ENCODE results near the gene PRRX2.

The PRRX2 gene

DNA sequence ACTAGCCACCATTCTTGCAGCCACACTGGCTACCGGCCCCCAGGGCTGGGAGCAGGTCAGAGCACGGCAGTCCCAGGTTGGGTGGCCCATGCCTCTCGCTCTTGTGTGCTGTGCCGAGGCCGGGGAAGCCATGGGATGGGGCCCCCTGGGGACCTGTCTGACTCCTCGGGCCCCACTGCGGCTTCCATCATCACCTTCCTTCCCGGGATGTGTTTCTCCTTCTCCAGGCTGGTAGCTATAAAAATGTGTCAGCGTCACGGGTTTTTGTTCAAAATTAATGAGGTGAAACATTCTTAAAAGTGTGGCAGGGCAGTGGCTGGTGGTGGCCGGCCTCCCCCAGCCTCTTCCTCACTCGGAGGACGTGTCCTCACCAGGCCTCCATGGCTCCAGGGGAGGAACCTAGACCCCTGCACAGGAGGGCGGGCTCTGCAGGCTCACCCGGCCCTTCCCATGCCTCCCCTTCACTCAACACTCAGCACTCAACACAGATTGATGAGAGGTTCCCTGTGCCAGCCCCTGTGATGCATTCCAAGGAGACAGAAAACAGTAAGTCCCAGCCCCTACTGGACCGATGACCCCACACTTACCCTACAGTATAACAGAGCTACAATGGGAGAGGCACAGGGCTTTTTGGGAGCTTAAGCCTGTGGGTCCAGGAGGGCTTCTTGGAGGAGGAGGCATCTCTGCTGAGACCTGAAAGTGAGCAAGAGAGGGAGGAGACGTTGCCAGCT is 44.2 kb downstream of the PRRX2 start:
- no peak for DNase-seq (ENCODE audit: low read depth)

DNA sequence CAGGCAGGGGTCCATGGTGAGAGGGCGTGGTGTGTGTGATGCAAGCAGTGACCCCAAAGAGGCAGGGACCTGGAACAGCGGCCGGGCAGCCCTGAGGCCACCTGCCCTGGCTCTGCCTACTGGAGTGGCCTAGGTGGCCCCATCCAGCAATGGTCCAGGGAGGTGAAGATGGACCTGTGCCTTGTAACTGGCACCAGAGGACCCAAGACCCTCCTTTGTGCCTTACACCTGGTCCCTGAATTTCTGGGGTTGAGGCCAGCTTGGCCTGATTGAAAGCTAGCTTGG is 44.7 kb downstream of the PRRX2 start:
- DNase-seq (ENCODE audit: low read depth): no peak

DNA sequence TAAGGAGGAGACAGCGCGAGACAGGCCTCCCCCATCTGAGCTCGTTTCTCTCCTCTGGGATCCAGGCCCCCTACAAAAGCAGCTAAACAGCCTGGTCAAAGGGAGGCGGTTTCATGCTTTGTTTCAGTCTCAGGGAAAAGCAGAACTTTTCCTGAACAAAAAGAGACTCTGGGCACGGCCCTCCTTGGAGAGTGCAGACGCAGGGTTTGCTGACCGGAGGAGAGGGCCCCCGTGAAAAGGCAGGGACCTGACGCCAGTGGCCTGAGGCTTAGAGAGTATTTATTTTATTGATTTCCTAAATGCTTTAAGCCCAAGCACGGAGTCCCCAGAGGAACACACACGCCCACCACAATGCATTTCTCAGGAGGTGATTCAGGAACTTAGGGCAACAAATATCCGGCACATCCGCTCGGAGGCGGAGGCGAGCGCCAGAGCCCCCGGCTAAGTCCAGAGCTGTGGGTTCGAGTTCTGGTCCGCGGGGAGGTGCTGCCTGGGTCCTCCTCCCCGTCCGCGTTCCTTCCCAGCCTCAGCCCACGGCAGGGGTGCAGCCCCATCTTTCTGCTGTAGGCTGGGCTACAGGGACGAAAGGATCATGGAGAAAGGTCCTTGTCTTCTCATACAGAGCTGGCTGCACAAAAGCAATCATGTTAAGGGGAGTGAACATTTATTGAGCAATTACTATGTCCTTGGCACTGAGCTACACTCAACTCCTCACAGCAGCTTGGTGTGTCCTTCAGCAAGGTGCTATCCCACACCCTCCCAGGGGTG is 47.4 kb downstream of the PRRX2 start:
- no peak for DNase-seq (ENCODE audit: low read depth)

DNA sequence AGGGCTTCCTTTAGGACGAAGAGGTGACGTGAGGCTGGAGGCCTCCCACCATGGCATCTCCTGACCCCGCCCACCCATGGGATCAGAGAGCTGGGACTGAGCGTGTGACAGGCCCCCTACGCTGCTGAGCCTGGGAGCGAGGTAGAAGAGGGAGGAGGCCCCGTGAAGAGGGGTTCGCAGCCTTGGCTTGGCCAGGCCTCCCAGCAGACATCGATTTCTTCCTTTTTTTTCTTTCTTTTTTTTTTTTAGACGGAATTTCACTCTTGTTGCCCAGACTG is 47.9 kb downstream of the PRRX2 start:
- no peak for DNase-seq (ENCODE audit: low read depth)

DNA sequence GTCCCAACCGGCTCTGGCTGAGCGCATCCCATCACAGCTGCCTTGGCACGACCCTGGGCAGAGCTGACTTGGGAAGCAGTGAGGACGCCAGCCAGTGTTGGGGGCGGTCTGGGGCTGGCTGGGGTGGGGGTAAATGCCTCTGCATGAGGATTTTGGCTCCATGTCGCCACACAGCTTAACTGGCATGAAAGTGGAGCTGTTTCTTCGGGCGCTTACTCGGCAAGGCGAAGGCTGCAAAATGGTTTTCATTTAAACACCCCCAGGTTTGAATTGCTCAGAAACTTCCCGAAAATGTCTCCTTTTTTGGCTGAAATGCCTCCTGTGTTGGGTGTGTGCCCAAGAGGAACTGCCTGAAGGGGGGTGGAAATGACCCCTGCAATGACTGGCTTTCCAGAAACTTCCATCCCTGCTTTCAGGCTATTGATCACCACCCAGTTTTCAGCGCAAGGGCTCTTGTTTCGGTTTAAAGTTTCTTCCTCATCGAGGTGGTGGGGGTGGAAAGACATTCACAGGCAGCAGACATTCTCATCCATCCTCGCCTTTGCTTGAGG is 49.1 kb downstream of the PRRX2 start:
- no peak for DNase-seq (ENCODE audit: low read depth)

DNA sequence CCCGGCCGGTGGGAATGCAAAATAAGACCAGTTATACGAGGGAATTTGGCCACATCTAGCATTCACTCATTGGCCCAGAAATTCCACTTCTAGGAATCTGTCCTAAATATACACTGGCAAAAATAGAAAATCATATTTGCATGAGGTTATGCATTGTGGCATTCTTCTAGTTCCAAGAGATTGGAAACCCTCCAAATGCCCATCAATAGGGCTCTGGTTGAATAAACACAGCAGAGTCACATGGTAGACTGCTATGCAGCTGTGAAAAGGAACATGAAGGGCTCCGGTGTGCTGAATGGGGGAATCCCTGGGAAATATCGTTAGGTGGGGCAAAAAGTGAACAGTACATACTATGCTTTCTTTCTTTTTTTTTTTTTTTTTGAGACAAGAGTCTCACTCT is 50.6 kb downstream of the PRRX2 start:
- DNase-seq (ENCODE audit: low read depth): no peak

DNA sequence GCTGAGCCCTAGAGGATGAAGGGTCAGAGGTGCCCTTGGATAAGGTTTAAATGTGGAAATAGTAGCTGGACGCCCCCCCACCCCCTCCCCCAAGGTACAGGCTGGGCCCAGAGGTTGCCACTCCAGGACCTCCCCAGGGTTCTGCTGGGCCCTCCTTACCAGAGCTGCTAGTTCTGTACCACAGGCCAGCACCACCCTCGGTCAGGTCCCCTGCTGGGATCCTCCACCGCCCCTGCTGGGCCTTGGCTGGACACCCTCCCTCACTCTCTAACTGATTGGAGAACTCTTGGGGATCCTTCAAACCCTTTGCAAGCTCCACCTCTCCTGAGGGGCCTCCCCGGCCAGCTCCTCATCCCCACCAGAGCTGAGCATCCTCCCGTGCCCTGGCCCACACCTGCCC is 52.5 kb downstream of the PRRX2 start:
- DNase-seq (ENCODE audit: low read depth): no peak

DNA sequence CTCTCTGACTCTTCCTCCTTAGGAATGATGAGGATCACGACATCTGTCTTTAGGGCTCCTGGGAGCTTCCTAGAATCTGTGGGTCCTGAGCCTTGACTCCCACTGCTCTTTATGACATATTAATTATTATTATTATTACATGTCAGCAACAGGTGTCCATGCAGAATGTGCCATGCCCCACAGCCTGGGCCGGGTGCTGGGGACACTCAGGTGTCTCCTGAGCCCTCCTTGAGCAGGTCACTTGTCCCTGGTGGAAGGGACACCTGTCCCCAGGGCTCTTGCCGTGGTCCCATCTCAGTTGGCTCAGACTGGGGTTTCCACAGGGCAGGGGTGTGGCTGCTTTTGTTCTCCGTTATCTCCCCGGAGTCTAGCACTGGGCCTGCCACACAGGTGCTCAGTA is 53.2 kb downstream of the PRRX2 start:
- no peak for DNase-seq (ENCODE audit: low read depth)

DNA sequence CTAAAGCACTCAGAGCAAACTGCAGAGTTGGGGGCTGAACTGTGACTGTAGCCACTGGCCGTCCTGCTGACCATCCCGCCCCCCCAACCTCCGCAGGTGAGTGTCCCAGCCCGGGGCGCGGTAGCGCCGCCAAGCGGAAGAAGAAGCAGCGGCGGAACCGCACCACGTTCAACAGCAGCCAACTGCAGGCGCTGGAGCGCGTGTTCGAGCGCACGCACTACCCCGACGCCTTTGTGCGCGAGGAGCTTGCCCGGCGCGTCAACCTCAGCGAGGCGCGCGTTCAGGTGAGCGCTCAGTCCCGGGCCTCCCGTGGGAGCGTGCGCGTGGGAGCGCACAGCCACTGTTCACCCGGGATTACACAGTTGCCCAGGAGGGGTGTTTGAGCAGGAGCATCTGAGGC is 53.7 kb downstream of the PRRX2 start:
- DNase-seq (ENCODE audit: low read depth): no peak

DNA sequence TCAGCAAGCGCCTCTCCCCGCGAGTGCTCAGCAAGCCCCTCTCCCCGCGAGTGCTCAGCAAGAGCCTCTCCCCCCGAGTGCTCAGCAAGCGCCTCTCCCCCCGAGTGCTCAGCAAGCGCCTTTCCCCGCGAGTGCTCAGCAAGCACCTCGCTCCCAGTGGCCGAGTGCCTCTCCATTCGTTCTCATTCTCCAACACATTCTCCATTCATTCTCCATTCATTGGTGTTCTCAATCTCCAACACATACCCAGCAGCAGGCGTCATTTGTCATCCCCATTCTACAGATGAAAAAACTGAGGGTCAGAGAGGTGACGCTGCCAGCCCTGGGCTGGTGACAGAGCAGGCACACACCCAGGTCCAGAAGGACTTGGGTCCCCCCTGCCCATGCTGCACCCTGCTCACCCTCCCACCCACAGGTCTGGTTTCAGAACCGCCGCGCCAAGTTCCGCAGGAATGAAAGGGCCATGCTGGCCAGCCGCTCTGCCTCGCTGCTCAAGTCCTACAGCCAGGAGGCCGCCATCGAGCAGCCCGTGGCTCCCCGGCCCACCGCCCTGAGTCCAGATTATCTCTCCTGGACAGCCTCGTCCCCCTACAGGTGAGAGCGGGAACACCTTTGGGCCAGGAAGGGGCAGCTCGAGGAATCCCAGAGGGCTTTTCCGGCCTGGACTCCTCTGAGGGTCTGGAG is 54.9 kb downstream of the PRRX2 start:
- no peak for DNase-seq (ENCODE audit: low read depth)

DNA sequence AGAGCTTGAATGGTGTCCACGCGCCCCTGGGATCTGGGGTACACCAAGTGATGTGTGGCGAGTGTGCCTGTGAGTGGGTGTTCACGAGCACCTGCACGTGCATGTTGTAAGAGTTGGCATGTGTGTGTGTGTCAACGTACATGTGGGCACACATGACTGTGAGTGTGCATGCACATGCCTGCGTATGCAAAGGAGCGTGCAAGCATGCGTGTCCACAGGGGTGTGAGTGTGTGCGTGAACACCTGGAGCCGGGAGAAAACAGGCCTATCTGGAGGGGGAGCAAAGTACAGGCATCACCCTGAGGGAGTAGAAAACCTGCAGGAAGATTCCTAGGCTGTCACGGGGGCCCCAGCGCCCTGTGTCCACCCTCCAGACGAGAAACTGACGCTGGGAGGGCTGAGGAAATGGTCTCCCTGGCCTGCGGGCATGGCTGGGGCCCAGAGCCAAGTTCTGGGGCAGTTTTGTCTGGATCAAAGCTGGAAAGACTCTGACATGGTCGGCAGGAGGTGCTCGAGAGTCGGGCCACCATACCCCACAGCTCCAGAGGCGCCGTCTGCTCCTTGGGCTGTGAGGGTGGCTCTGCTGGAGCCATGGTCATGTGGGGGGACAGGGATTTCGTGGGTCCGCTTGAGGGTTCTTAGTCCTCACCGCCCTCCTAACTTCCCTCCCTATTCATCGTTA is 55.6 kb downstream of the PRRX2 start:
- DNase-seq (ENCODE audit: low read depth): no peak

DNA sequence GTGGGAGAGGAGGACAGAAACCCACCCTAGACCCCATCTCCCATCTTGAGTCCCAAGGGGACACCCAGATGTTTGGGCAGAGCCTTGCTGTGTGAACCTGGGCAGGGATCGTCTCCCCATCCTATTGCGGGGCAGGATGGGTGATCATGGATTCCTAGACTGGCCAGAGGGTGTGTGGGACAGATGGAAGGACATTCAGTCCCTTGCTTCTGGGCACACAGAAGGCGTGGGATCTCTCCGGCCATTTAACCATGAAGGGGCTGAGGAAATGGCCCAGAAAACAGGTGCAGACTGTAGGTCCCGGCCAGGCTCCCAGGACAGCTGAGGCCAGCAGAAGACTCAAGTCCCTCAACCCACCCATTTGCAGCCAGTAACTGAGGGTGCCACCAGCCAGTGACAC is 57.5 kb downstream of the PRRX2 start:
- DNase-seq (ENCODE audit: low read depth): no peak

DNA sequence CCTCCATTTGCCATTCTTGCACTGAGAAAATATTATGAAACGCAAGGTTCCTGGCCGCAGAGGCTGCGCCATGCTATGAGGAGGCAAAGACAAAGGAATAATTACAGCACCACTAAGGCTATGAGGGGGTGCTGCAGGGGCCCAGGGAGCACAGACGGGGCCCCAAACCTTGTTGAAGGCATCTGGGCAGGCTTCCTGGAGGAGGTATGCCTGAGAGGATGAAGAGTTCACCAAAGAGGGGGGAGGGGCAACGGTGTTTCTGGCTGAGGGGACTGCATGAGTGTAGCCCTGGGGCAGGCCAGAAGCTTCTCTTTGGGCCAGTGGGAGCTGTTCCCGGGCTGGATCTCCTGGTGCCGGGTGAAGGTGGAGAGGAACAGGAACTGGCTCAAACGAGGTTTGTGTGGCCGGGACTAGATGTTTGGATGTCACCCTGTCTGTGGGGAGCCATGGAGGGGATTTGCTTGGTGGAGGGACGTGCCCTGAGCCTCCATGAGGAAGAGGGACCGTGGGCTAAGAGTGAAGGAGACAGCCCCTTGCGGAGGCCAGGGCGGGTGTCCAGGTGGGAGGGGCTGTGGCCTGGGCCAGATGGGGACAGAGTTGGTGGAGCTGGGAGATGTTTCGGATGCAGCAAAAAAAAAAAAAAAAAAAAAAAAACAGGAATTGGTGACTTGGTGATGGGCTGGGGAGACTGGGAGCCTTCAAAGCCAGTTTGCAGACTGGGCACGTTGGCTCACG is 59.2 kb downstream of the PRRX2 start:
- no peak for DNase-seq (ENCODE audit: low read depth)

DNA sequence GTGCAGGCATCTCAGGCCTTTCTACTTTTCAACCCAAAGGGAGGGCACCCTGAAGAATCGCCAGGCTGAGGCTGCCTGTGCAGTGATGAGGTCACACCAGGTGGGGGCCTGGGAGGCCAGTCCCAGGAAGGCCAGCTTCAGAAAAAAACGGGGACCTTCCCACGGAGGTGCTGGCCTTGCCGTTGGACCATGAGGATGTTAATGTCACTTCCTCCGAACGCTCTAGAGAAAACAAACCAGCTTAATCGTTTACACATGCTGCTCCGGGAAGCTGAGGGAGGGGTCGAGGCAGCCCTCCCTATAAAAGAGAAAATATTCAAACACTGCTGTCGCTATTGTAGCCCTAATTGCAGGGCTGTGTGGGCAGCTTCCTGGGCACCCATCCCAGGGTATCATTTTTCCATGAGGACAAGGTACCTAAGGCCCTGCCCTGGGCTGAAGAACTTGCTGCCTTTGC is 60.4 kb downstream of the PRRX2 start:
- DNase-seq (ENCODE audit: low read depth): no peak

DNA sequence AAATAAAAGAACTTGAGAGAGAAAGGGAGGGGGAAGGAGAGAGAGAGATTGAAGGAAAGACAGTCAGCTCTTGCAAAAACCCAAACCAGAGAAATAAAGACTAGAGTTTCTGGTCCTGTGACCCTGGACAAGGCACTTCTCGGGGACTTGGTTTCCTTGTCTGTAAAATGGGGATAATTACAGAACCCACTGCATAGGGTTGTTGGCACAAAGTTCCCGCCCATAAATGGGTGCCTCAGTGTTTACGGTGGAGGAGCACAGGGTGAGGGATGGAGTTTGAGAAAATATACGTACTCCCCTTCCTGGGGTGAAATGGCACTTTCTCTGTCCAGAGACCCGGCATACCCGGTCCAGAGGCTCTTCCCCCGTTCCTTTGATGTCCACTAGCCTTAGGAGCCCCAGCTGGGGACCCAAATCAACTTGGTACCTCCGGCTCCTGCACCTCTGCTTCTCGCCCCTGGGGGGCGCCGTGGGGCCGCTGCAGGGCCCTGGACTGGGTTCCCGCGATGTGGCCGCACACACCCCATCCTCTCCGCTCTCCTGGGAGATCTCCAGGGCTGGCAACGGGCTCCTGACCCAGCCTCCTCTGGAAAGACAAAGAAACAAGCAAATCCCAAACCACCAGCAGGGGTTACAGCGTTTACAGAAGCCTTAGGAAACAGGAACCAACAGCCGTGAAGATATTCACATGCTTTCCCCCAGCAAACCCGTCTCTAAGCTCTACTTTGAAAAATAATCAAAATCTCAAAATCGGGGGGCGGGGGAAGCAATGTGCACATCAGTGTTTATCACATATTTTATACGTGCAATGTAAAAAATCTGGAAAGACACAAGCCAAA is 61.1 kb downstream of the PRRX2 start:
- peak; percentile 35 for DNase-seq (ENCODE audit: low read depth)

DNA sequence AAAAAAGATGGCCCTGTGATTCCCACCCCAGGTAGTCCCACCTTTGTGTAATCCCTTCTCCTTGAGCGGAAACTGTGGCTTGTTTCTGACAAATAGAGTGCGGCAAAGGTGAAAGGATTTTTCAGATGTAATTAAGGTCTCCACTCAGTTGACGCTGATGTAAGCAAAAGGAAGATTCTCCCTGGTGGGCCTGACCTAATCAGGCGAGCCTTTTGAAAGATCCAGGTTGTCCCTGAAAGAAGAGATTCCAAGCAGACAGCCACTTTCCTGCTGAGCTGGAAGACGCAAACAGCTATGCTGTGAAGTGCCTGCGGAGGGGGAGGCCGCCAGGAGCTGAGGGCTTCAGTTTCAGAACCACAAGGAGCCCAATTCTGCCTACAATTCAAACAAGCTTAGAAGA is 63.3 kb downstream of the PRRX2 start:
- no peak for DNase-seq (ENCODE audit: low read depth)

DNA sequence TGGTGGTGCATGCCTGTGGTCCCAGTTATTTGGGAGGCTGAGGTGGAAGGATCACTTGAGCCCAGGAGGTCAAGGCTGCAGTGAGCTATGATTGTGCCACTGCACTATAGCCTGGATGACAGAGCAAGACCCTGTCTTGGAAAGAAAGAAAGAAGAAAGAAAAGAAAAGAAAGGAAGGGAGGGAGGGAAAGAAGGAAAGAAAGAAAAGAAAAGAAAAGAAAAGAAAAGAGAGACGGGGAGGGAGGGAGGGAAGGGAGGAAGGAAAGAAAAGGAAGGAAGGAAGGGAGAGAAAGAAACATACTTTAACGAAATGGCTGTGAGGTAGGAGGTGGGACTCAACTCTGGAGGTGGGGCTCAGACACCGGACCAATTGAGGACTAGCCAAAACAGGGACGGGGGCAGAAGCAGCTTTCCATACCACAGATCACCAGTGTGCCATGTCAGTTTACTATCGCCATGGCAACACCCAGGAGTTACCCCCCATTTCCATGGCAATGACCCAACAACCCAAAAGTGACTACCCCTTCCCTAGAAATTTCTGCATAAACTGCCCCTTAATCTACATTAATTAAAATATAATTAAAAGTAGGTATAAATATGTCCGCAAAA is 66.1 kb downstream of the PRRX2 start:
- DNase-seq (ENCODE audit: low read depth): no peak

DNA sequence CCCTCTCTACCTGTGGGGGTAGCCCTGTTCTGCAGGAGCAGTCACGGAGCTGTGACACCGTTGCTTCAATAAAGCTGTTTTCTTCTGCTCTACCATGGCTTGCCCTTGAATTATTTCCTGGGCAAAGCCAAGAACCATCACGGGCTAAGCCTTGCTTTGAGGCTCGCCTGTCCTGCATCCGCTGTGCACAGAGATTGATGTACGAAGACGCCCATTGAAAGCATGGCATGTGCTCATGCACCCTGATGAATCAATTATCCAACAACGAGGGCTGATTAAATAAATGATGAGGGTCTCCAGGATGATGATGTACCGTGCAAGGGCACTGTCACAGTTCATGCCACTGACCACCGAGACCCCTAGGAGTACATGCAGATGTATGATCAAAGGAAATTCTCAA is 66.7 kb downstream of the PRRX2 start:
- DNase-seq (ENCODE audit: low read depth): no peak

DNA sequence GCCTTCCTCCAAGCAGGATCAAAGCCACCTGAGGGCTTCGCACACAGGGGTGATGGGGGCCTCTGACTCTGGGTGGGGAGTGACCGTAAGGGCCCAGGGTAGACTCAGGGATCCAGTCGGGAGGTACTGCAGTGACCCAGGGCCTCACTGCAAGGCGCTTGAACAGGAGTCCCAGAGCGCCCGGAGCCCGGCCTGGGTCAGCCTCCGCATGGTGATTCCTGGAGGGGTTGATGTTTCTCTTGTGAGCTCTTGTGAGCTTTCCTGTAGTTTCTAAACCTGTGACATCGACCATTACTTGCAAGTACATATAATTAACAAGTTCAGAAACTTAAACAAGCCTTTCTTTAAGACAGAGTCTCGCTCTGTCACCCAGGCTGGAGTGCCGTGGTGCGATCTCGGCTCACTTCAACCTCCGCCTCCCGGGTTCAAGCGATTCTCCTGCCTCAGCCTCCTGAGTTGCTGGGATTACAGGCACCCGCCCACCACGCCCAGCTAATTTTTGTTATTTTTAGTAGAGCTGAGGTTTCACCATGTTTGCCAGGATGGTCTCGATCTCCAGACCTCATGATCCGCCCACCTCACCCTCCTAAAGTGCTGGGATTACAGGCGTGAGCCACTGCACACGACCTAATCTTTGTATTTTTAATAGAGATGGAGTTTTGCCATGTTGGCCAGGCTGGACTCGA is 67.6 kb downstream of the PRRX2 start:
- no peak for DNase-seq (ENCODE audit: low read depth)

DNA sequence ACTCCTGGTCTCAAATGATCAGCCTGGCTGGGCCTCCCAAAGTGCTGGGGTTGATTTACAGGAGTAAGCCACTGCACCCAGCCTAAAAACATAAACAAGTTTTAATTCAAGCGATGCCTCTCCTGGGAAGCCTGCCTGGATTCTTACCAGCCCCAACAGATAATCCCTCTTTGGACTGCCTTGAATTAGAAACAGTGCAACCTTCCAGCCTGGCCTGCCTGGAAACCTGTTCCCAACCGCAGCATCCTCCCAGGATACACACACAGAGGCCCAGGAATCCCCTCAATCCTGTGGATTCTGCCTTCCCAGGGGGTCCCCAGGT is 68.1 kb downstream of the PRRX2 start:
- DNase-seq (ENCODE audit: low read depth): no peak

Data from stimulated activated CD8-positive, alpha-beta memory T cell treated with anti-CD3 and anti-CD28 coated beads, Interleukin-15, amount 100 ng/mL, for 1 hour (primary cell).